ENCODE measurements around the gene NLK.
A peak's percentile ranks its signal among the peaks of the same experiment; 100 is the strongest.
"Not testable (repeated sequence)": the region's sequence is repeated elsewhere in the genome, so short reads cannot be mapped to it uniquely, and the experiment has no call there.

The NLK gene

DNA sequence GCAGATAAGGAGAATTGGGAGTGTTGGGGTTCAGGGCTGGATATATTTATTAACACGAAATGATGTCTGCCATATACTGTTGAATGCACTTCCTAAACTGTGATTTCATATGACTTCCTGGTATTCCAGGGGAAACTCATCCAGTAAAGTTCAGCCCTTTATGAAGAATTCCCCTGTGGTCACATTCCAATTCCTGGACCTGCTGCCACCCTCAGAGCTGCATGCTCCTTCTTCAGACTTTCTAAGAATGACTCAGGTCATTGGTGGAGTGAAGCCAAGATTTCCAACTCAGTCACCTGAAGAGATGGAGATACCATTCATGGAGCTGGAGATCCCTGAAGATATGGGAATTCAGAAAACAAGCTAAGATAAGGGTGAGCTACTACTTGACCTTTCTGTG is 162.3 kb downstream of the NLK start:
- DNase-seq, result no peak

DNA sequence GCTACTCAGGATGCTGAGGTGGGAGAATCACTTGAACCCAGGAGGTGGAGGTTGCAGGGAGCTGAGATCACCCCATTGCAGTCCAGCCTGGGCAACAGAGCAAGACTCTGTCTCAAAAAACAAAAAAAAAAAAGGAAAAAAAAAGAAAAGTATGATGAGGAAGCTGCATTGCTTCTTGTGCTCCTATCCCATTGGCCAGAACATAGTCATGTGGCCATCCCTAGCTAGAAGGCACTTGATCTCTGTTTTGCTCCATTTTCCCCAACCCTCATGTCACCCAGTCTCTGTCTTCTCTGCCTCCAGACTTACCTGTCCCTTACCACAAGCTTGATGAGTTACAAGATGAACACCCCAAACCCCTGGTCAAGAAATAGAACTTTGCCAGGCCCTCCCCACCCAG is 163.8 kb downstream of the NLK start:
- no peak for DNase-seq

- no peak for DNase-seq
These were observed 169.3 kb downstream of the NLK start for GRCh38 chr17:28211811-28212210.

- DNase-seq, result not testable (repeated sequence)
These were observed 171.1 kb downstream of the NLK start for GRCh38 chr17:28213578-28213977.

GRCh38 chr17:28216052-28216451 is 173.6 kb downstream of the NLK start:
- DNase-seq, result no peak

GRCh38 chr17:28216528-28216927 is 174.1 kb downstream of the NLK start:
- DNase-seq, result no peak

GRCh38 chr17:28219771-28220170 is 177.3 kb downstream of the NLK start:
- DNase-seq, result no peak

GRCh38 chr17:28221751-28222414 is 179.4 kb downstream of the NLK start:
- no peak for DNase-seq

DNA sequence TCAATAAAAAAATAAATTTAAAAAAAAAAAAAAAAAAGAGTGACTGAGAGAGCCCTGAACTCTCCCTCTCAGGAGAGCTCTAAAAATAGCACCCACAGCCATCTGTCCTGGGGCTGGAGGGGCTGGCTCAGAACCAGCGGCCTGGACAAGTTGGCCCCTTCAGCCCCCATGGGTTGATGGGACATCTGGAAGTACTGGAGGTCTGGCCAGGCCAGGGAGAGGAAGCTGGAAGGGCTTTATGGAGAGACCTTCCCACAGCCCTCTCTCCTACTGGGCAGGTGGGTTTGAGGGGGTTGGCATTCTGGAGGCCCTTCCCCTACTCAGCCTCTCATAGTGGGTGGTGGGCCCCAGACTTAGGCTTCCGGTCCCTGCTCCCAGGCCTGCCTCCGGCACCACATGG is 182.8 kb downstream of the NLK start:
- no peak for DNase-seq

DNA sequence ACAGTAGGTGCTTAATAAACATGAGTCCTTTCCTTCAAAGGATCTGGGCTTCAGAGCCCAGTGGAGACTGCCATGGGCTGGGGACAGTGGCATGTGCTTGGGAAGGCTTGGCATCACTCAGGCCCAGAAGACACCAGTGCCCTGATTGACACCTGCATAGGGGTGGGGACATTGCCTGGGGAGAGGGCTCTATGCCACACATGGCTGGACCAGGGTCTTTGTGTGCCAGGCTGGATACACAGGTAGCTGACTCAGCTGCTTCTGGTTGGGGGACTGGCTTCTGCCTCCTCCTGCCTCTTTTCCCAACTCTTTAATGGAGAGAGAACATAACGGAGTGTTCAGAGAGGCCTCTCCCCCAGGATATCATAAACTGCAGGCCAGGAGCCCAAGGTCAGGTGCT is 183.4 kb downstream of the NLK start:
- DNase-seq, result no peak

GRCh38 chr17:28226563-28227315 is 184.3 kb downstream of the NLK start:
- DNase-seq, result no peak

- peak; percentile 14 for DNase-seq
These were observed 185.0 kb downstream of the NLK start for GRCh38 chr17:28227316-28228108.

DNA sequence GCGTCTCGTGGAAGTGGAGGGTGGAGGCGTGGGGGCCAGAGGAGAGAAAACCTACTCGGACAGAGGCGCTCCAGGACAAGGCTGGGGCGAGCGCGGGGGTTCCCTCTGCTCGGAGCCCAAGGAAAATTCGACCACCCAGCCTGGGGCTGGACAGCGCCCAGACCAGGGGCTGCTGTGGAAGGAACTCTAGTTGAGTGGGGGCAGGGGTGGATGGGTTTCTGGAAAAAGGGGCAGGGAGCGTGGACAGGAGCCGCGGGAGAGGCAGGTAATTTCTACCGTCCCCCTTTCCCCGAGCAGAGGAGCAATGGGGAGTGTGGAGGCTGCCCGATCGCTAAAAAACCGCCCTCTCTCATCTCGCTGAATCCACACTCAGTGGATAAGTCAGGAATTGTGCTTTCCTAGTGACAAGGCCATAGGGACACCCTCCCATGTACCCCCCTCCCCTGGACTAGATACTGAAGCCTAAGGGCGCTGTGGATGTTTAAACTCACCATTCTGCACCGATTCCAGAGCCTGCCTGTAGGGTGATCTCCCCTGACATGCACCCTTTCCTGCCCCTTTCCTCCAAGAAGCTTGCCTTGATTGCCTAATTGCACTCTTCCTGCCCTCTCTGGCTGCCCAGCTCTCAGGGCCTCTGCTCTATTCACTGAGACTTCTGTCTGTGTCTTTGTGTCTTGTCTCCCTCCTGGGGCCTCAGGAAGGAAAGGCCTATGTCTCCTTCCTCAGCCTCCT is 185.8 kb downstream of the NLK start:
- DNase-seq, result no peak

GRCh38 chr17:28228986-28229729 is 186.7 kb downstream of the NLK start:
- no peak for DNase-seq

- no peak for DNase-seq
These were observed 187.5 kb downstream of the NLK start for GRCh38 chr17:28230011-28230410.

GRCh38 chr17:28230607-28231006 is 188.1 kb downstream of the NLK start:
- not testable (repeated sequence) for DNase-seq

DNA sequence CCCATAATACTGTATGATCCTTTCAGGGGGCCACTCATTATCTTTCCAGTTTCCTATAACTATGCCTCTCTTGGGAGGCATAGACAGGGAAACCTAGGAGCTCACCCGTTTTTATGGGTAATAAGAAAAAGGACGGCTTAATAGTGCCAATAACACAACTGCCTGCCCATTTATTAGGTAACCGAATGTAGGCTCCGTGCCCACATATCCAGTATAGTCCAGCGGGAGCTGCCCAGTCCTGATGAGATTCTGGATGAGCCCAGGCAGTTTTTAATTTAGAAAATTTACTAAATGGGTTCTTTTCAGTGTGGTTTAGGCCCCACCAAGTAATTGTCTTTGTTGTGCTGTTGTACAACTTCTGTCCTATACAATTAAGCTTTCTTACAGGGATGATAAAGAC is 189.1 kb downstream of the NLK start:
- DNase-seq, result not testable (repeated sequence)

- not testable (repeated sequence) for DNase-seq
These were observed 190.7 kb downstream of the NLK start for GRCh38 chr17:28232966-28233870.

DNA sequence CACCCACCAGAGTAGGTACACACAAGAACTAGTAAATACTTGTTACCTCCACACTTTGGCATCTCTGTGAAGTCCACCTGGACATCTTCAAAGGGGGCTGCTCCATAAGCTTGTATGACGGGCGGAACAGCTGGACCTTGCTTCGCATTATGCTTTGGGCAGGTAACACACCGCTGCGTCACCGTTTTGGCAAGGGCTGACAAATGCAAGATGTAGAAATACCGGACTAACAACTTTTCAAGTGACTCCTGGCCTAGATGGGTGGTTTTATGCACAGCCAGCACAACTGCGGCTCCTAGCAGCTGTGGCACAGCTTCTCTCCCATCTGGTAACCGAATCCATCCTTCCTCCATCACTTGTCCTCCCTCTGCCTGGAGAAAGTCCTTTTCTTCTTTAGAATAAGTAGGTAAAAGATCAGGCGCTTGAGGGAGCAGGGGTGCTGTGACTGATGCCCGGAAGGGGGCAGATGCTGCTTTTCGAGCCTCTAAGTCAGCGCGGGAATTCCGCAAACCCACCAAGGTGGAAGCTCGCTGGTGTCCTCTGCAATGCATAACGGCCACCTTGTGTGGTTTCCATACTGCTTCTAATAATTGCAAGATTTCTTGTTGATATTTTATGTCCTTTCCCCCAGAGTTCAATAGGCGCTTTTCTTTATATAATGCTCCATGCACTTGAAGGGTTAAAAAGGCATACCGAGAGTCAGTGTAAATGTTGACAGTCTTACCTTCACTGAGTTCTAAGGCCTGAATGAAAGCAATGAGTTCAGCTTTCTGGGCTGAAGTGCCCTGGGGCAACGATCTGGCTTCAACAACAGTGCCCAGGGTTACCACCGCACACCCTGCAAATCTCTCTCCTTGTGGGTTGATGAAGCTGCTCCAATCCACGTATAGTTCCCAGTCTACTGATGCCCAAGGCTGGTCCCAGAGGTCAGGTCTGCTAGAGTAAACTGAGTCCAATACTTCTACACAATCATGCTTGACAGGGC is 191.7 kb downstream of the NLK start:
- DNase-seq, result not testable (repeated sequence)

Measured in CD4-positive, alpha-beta T cell treated with Interleukin-17A for 4 hours (primary cell).